ENCODE data around the gene RHOF.
A peak's percentile ranks its signal among the peaks of the same experiment; 100 is the strongest.

RHOF gene

GRCh38 chr12:121804417-121805111 lies 11.1 kb upstream of the RHOF start:
- peak in 1 of 2 experiments; percentile 28 for DNase-seq

- peak in 1 of 2 experiments; percentile 37 for DNase-seq
Observed at GRCh38 chr12:121803861-121804416, 10.5 kb upstream of the RHOF start, which contains the start of gene SETD1B. Gene SETD1B (plus strand): TSS chr12:121804009. CDS start chr12:121804738, 729 bp downstream.

GRCh38 chr12:121802843-121803698 lies 9.6 kb upstream of the RHOF start:
- peak; percentile 95 for DNase-seq

GRCh38 chr12:121802485-121802842 lies 9.0 kb upstream of the RHOF start:
- no peak for DNase-seq

- DNase-seq, result peak; percentile 71 to 79
Observed at GRCh38 chr12:121801595-121802484, 8.4 kb upstream of the RHOF start.

GRCh38 chr12:121800694-121801594 lies 7.5 kb upstream of the RHOF start:
- peak; percentile 42 to 60 for DNase-seq

GRCh38 chr12:121799842-121800693 lies 6.6 kb upstream of the RHOF start:
- DNase-seq, result peak; percentile 76 to 84

- DNase-seq, result peak; percentile 84 to 85
Observed at GRCh38 chr12:121799156-121799841, 5.8 kb upstream of the RHOF start.

GRCh38 chr12:121798787-121799155 lies 5.3 kb upstream of the RHOF start:
- no peak for DNase-seq

GRCh38 chr12:121797937-121798786 lies 4.7 kb upstream of the RHOF start:
- peak; percentile 95 for DNase-seq

- peak; percentile 78 to 89 for DNase-seq
Observed at GRCh38 chr12:121796855-121797751, 3.6 kb upstream of the RHOF start.

- peak; percentile 57 to 79 for DNase-seq
Observed at GRCh38 chr12:121795034-121795968, 1.8 kb upstream of the RHOF start.

- DNase-seq, result no peak
Observed at GRCh38 chr12:121794534-121795033, 1.1 kb upstream of the RHOF start.

- DNase-seq, result peak; percentile 81 to 86
Observed at GRCh38 chr12:121793838-121794533, 498 bp upstream of the RHOF start.

- no peak for DNase-seq
Observed at GRCh38 chr12:121792607-121793439, 665 bp downstream of the RHOF start.

Measured in NCI-H2081 (cell line).